A673 (cell line): ENCODE results near the gene TAGAP. TPM values are rescaled to one million over a fixed set of nuclear protein-coding genes. Genes with fewer than 3 reads are reported as not detected.

ENCODE experiments used
- BruUV-seq: library from RNA; stranded (reverse); fragments of 400-500 nt; replicated peaks from 2 replicates; lab custom pipeline; 2021; lab: Mats Ljungman, UMichigan
- CTCF ChIA-PET: fragments of 300-600 bp; sonication (Branson Sonifier 250); formaldehyde crosslinking; loops from one replicate; lab custom pipeline; 2022; ENCODE audit warnings: antibody characterized with exemption; lab: Charles Lee
- POLR2A ChIA-PET: fragments of 300-600 bp; sonication (Branson Sonifier 250); formaldehyde crosslinking; loops from one replicate; lab custom pipeline; 2022; ENCODE audit warnings: antibody characterized with exemption; ENCODE audit not compliant: low non-redundant PET; lab: Charles Lee
- DNase-seq: peaks from one replicate; pipeline ENCODE4 v3.0.0-alpha.2; 2015; ENCODE audit warnings: low spot score
- H3K27ac ChIP-seq: fragments of 200-600 bp; sonication (generic); 2 replicates; pipeline ENCODE4 v1.5.1; 2016; ENCODE audit warnings: mixed run types, low read depth, mild to moderate bottlenecking, mixed read lengths, antibody characterized with exemption, low read length; ENCODE audit not compliant: poor library complexity, severe bottlenecking
- H3K27me3 ChIP-seq: fragments of 200-600 bp; sonication (generic); replicated peaks from 2 replicates; pipeline ENCODE4 v1.6.1; 2017; ENCODE audit warnings: mixed run types, low read depth, mild to moderate bottlenecking, mixed read lengths, antibody characterized with exemption, low read length; ENCODE audit not compliant: insufficient read depth, poor library complexity
- H3K36me3 ChIP-seq: fragments of 200-600 bp; sonication (generic); 2 replicates; pipeline ENCODE4 v1.6.1; 2016; ENCODE audit warnings: mixed run types, mild to moderate bottlenecking, mixed read lengths, antibody characterized with exemption, low read length; ENCODE audit not compliant: insufficient read depth, poor library complexity, severe bottlenecking
- H3K4me1 ChIP-seq: fragments of 200-600 bp; sonication (generic); 2 replicates; pipeline ENCODE4 v1.6.1; 2017; ENCODE audit warnings: mixed run types, mild to moderate bottlenecking, mixed read lengths, antibody characterized with exemption, low read length; ENCODE audit not compliant: insufficient read depth, poor library complexity, severe bottlenecking
- H3K4me3 ChIP-seq: fragments of 200-600 bp; sonication (generic); 2 replicates; pipeline ENCODE4 v1.5.1; 2016; ENCODE audit warnings: low read depth, mixed run types, mild to moderate bottlenecking, mixed read lengths, low read length; ENCODE audit not compliant: poor library complexity, severe bottlenecking
- H3K9me3 ChIP-seq: fragments of 200-600 bp; sonication (generic); 2 replicates; pipeline ENCODE4 v1.6.1; 2016; ENCODE audit warnings: mixed run types, low read depth, mild to moderate bottlenecking, mixed read lengths, antibody characterized with exemption, low read length; ENCODE audit not compliant: poor library complexity, severe bottlenecking
- EZH2 ChIP-seq: fragments of 200-600 bp; sonication (generic); IDR thresholded peaks from 2 replicates; pipeline ENCODE4 v1.6.1; 2017; ENCODE audit warnings: borderline replicate concordance, low read depth, mild to moderate bottlenecking, mixed read lengths, antibody characterized with exemption, low read length; ENCODE audit not compliant: poor library complexity, severe bottlenecking
- intact Hi-C: fragments of 100-400 bp; cut with micrococcal nuclease; formaldehyde crosslinking; loops from one replicate; pipeline ENCODE4 v1.10.0; 2022; ENCODE audit not compliant: unreplicated experiment
- total RNA-seq: library from RNA; stranded (reverse); gene quantifications from 2 replicates; pipeline ENCODE4 v1.2.3, GENCODE V29; 2021
- TF ChIP-seq, protein P1 (sequence below): fragments of 300-800, 200-600 bp; sonication (generic); conservative IDR thresholded peaks from 2 replicates; pipeline ENCODE4 v1.5.1; 2017; ENCODE audit warnings: low read depth, mild to moderate bottlenecking, antibody characterized with exemption, low read length, moderate library complexity, mixed read lengths

The TAGAP gene
- total RNA-seq, 1 experiment from 2014 or later = not detected

DNA sequence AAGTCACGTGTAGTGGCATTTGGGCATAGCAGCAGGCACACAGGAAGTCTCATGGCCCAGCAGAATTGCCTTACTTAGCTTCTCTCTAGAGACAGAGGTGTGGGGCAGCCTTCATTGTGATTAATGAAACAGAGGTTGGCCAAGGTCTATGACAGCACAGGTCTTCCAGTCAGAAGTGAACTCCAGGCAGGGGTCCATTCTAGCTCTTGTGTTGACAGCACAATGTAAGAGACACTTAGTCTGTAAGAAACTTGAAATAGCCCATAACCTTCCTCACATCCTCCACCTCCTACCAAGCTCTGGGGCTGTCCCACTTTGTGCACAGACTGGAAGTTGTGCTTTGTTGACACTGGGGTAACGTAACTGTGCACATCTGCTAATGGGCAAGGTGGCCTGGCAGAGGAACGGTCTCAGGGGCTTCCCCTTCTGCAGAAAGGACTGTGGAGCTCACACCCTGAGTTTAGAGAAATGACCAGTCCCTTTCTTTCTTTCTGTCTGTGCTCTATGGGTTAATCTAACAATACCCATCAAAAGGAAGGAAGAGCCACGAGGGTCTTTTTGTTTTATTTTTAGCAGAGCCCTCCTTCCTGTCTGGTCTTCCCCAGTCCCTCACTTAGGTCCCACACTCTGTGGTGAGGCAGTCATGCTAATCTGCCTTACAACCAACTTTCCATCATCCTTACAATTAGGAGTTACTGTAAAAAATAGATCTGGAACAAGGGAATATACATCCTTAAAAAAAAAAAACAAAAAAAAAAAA lies 35.6 kb upstream of the TAGAP start:
- no TSS peak for BruUV-seq
- ChIA-PET CTCF (no interaction called here), POLR2A (no interaction called here)
- no peak for DNase-seq
- Histone ChIP-seq H3K4me1 (no peaks in the 10 kb centered on the region), H3K9me3 (no peaks in the 10 kb centered on the region), H3K27ac (no peak overlapping the region), H3K27me3 (no peaks in the 10 kb centered on the region), H3K4me3 (no peak overlapping the region), H3K36me3 (no peaks in the 10 kb centered on the region)
- intact Hi-C loops = no loop called here
- TF ChIP-seq EZH2 = no peak
- TF ChIP-seq, protein P1, sequence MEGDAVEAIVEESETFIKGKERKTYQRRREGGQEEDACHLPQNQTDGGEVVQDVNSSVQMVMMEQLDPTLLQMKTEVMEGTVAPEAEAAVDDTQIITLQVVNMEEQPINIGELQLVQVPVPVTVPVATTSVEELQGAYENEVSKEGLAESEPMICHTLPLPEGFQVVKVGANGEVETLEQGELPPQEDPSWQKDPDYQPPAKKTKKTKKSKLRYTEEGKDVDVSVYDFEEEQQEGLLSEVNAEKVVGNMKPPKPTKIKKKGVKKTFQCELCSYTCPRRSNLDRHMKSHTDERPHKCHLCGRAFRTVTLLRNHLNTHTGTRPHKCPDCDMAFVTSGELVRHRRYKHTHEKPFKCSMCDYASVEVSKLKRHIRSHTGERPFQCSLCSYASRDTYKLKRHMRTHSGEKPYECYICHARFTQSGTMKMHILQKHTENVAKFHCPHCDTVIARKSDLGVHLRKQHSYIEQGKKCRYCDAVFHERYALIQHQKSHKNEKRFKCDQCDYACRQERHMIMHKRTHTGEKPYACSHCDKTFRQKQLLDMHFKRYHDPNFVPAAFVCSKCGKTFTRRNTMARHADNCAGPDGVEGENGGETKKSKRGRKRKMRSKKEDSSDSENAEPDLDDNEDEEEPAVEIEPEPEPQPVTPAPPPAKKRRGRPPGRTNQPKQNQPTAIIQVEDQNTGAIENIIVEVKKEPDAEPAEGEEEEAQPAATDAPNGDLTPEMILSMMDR = no peak

DNA sequence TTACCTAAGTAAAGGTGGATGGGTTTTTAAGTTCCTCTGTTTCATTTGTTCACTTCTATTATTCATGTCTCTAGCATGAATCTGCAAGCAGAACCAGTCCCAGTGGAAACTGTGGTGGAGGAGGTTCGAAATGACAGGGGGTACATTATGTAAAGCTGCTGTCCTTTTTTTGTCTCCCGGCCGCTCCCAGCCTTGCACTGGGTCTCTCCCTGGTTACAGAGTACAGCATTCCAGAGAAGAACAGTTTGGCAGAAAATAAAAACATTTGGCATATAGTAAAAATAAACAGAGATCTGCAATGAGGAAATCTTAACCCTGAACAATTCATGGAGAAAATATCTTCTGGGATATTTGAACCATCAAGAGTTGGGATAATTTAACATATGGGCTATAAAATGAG lies 34.6 kb upstream of the TAGAP start:
- Histone ChIP-seq H3K27ac (no peak overlapping the region), H3K4me1 (no peaks in the 10 kb centered on the region), H3K27me3 (no peaks in the 10 kb centered on the region), H3K4me3 (no peak overlapping the region), H3K36me3 (no peaks in the 10 kb centered on the region), H3K9me3 (no peaks in the 10 kb centered on the region)
- no peak for DNase-seq
- TF ChIP-seq, protein P1 = no peak
- TF ChIP-seq EZH2 = no peak
- intact Hi-C loops = no loop called here
- BruUV-seq = no TSS peak
- ChIA-PET CTCF (no interaction called here), POLR2A (no interaction called here)

DNA sequence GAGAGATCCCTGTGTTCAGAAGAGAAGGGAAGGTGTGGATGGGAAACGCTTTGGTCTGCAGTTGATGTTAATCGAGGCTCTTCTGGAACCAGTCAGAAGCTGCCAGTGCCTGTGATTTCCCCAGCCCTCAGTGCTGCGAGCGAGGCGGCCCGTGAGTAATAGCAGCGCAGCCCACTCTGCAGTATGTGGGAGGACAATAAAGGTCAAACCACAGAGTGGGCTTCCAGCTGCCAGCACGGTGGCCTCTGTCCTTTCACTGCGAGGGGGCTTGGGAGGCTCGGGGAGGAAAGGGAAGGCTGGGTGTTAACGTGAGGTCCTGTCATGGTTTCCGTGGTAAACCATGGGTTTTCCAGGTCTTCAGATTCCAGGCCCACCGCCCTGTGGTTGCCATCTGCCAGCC lies 32.3 kb upstream of the TAGAP start:
- DNase-seq = no peak
- H3K36me3 ChIP-seq = no peaks in the 10 kb centered on the region
- no TSS peak for BruUV-seq
- TF ChIP-seq EZH2 = no peak
- TF ChIP-seq, protein P1 = no peak
- no peak overlapping the region for H3K4me3 ChIP-seq
- H3K4me1 ChIP-seq = no peaks in the 10 kb centered on the region
- intact Hi-C loops = no loop called here
- no peak overlapping the region for H3K27ac ChIP-seq
- H3K27me3 ChIP-seq = no peaks in the 10 kb centered on the region
- H3K9me3 ChIP-seq = no peaks in the 10 kb centered on the region
- ChIA-PET POLR2A (no interaction called here), CTCF (no interaction called here)
